Placental epithelial cell (primary cell): ENCODE measurements around the gene NPAP1. TPM values are rescaled to one million over a fixed set of nuclear protein-coding genes. Genes with fewer than 3 reads are reported as not detected.

Experiments
- total RNA-seq: library from RNA; depleted of rRNA; stranded (reverse); fragments of >200 nt; gene quantifications from 2 replicates; pipeline ENCODE4 v1.2.3, GENCODE V29; 2012

The NPAP1 gene
- total RNA-seq: not detected in 2 replicates

GRCh38 chr15:24675332-24676144 is at the start of gene NPAP1:
TSS of gene NPAP1 (plus strand) at chr15:24675775. CDS start at chr15:24675868, 93 bp downstream.

